Vagina (tissue), 2 donors: ENCODE results near the gene MAPK1.

ENCODE experiments used
- POLR2A ChIP-seq, 2 donors: fragments of 450-650 bp; IDR thresholded peaks; one replicate each; pipeline ENCODE4 v1.6.1; 2017; ENCODE audit warnings: antibody characterized with exemption in 2 of 2, mild to moderate bottlenecking in 2 of 2, moderate library complexity in 2 of 2
- TF ChIP-seq, protein P1 (sequence below), 3 experiments: fragments of 450-650 bp in 2 of 3; fragments of 200-600 bp in 1 of 3; sonication (generic) in 1 of 3; IDR thresholded peaks; one replicate each; pipeline ENCODE4 v1.5.1; 2017 to 2019; ENCODE audit warnings: antibody characterized with exemption in 3 of 3, mild to moderate bottlenecking in 2 of 3, moderate library complexity in 2 of 3

DNA sequence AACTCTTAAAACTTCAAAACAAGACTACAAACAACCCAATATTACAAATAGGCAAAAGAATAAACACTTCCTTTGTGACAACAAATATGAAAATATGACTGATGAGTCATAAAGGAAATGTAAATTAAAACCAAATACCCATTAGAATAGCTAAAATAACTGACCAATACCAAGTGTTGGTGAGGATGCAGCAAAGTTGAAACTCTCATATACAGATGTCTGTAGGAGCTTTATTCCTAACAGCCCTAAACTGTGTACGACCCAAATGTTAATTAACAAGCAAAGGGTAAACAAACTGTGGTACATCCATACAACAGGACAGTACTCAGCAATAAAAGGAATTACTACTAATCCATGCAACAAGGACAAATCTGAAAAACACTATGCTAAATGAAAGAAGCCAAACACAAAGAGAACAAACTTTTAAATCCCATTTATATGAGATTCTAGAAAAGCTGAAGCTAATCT lies 43.0 kb downstream of the MAPK1 start:
- TF ChIP-seq, protein P1, sequence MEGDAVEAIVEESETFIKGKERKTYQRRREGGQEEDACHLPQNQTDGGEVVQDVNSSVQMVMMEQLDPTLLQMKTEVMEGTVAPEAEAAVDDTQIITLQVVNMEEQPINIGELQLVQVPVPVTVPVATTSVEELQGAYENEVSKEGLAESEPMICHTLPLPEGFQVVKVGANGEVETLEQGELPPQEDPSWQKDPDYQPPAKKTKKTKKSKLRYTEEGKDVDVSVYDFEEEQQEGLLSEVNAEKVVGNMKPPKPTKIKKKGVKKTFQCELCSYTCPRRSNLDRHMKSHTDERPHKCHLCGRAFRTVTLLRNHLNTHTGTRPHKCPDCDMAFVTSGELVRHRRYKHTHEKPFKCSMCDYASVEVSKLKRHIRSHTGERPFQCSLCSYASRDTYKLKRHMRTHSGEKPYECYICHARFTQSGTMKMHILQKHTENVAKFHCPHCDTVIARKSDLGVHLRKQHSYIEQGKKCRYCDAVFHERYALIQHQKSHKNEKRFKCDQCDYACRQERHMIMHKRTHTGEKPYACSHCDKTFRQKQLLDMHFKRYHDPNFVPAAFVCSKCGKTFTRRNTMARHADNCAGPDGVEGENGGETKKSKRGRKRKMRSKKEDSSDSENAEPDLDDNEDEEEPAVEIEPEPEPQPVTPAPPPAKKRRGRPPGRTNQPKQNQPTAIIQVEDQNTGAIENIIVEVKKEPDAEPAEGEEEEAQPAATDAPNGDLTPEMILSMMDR (IDR thresholded peaks at IDR 0.05) = no peak
- TF ChIP-seq POLR2A (IDR thresholded peaks at IDR 0.05) = no peak
